Naive thymus-derived CD4-positive, alpha-beta T cell (primary cell): ENCODE data around the gene IL17A. TPM values are rescaled to one million over a fixed set of nuclear protein-coding genes. Genes with fewer than 3 reads are reported as not detected.

ENCODE experiments used
- ATAC-seq: fragments of 150-1000 bp; cut with Tn5 transposase; 2 replicates; pipeline ENCODE4 v1.10.0; 2021; ENCODE audit warnings: mild to moderate bottlenecking, moderate library complexity
- CTCF ChIA-PET: fragments of 350-600 bp; sonication (Branson Sonifier 250); formaldehyde crosslinking; loops from one replicate; lab custom pipeline; 2021; ENCODE audit warnings: antibody characterized with exemption; lab: Charles Lee
- POLR2A ChIA-PET: fragments of 350-600 bp; sonication (Branson Sonifier 250); formaldehyde crosslinking; loops from one replicate; lab custom pipeline; 2021; ENCODE audit warnings: antibody characterized with exemption, inconsistent platforms; lab: Charles Lee
- DNase-seq, 9 donors: peaks; one replicate each; pipeline versions ENCODE4 v3.0.0 to v3.0.0-alpha.2; 2020 to 2022; ENCODE audit warnings: mixed read lengths in 1 of 9
- H3K27ac ChIP-seq: one replicate; pipeline ENCODE4 v1.7.0; 2013; ENCODE audit warnings: mild to moderate bottlenecking, low read depth, low read length, moderate library complexity
- H3K27me3 ChIP-seq, 2 donors: one replicate each; pipeline ENCODE4 v1.7.0; 2013; ENCODE audit warnings: low read length in 2 of 2, mild to moderate bottlenecking in 2 of 2, moderate library complexity in 2 of 2; ENCODE audit not compliant: control insufficient read depth in 2 of 2, insufficient read depth in 2 of 2
- H3K36me3 ChIP-seq, 3 experiments: 1 replicate in 2 of 3; 2 replicates in 1 of 3; pipeline ENCODE4 v1.7.0; 2013; ENCODE audit warnings: low read length in 3 of 3, mild to moderate bottlenecking in 3 of 3, moderate library complexity in 1 of 3; ENCODE audit not compliant: insufficient read depth in 3 of 3, control insufficient read depth in 2 of 3
- H3K4me1 ChIP-seq, 2 donors: one replicate each; pipeline ENCODE4 v1.7.0; 2013; ENCODE audit warnings: low read length in 2 of 2, mild to moderate bottlenecking in 2 of 2, moderate library complexity in 1 of 2; ENCODE audit not compliant: control insufficient read depth in 2 of 2, insufficient read depth in 2 of 2
- H3K4me3 ChIP-seq: 2 replicates; pipeline ENCODE4 v1.7.0; 2013; ENCODE audit warnings: mild to moderate bottlenecking, low read length
- H3K9me3 ChIP-seq, 3 experiments: 1 replicate in 2 of 3; 2 replicates in 1 of 3; pipeline ENCODE4 v1.7.0; 2013; ENCODE audit warnings: low read length in 3 of 3; ENCODE audit not compliant: control insufficient read depth in 2 of 3
- H3K27ac Mint-ChIP-seq, 9 donors: one replicate each; pipeline ENCODE4 v1.8.0; 2020 to 2022; ENCODE audit warnings: mixed read lengths in 9 of 9, mild to moderate bottlenecking in 8 of 9, moderate library complexity in 5 of 9, inconsistent platforms in 2 of 9
- H3K27me3 Mint-ChIP-seq, 5 donors: one replicate each; pipeline ENCODE4 v1.8.0; 2021 to 2022; ENCODE audit warnings: mixed read lengths in 5 of 5, mild to moderate bottlenecking in 1 of 5
- H3K36me3 Mint-ChIP-seq, 5 donors: one replicate each; pipeline ENCODE4 v1.8.0; 2020 to 2022; ENCODE audit warnings: mixed read lengths in 5 of 5, mild to moderate bottlenecking in 3 of 5, inconsistent platforms in 1 of 5
- H3K4me1 Mint-ChIP-seq, 7 donors: one replicate each; pipeline ENCODE4 v1.8.0; 2020 to 2022; ENCODE audit warnings: mixed read lengths in 7 of 7, mild to moderate bottlenecking in 3 of 7, inconsistent platforms in 1 of 7
- H3K4me3 Mint-ChIP-seq, 10 donors: one replicate each; pipeline ENCODE4 v1.8.0; 2020 to 2022; ENCODE audit warnings: mild to moderate bottlenecking in 10 of 10, mixed read lengths in 10 of 10, moderate library complexity in 6 of 10, inconsistent platforms in 2 of 10
- H3K9me3 Mint-ChIP-seq, 11 donors: one replicate each; pipeline ENCODE4 v1.8.0; 2020 to 2022; ENCODE audit warnings: mixed read lengths in 11 of 11, mild to moderate bottlenecking in 4 of 11, inconsistent platforms in 1 of 11, moderate library complexity in 1 of 11
- intact Hi-C, 2 donors: fragments of 100-400 bp; cut with micrococcal nuclease; formaldehyde crosslinking; loops; one replicate each; pipeline ENCODE4 v1.15.1; 2023
- polyA plus RNA-seq, 2 donors: library from polyadenylated mRNA; unstranded; fragments of 300-500 nt; fragmentation: Illumina TruSeq; gene quantifications; one replicate each; pipeline ENCODE4 v1.2.3, GENCODE V29; 2021
- total RNA-seq, 6 experiments: library from RNA in 5 of 6; stranded (reverse) in 5 of 6; gene quantifications; 1 replicate in 5 of 6; 2 replicates in 1 of 6; pipeline ENCODE4 v1.2.3 and lab custom pipeline; 2021 to 2026

The IL17A gene
- total and polyA plus RNA-seq, 7 experiments from 2014 or later: not detected

GRCh38 chr6:52177961-52178360 lies 8.2 kb upstream of the IL17A start:
- no peaks in the 10 kb centered on the region for H3K36me3 ChIP-seq
- no peaks in the 10 kb centered on the region for H3K9me3 ChIP-seq
- Mint-ChIP-seq H3K4me3 (no peak overlapping the region), H3K36me3 (no peaks in the 10 kb centered on the region), H3K9me3 (peaks cover 0 to 2% (median 0%) of the 10 kb centered on the region in 11 donors), H3K27ac (no peak overlapping the region), H3K27me3 (peaks cover 0 to 54% (median 7%) of the 10 kb centered on the region in 5 donors), H3K4me1 (peaks cover 0 to 8% (median 0%) of the 10 kb centered on the region in 7 donors)
- no peak overlapping the region for H3K4me3 ChIP-seq
- intact Hi-C loops: no loop called here
- ChIA-PET POLR2A (no interaction called here), CTCF (no interaction called here)
- DNase-seq (no peak), ATAC-seq (no peak)
- H3K27me3 ChIP-seq: no peaks in the 10 kb centered on the region
- H3K4me1 ChIP-seq: peaks cover 0 to 12% of the 10 kb centered on the region in 2 donors
- no peak overlapping the region for H3K27ac ChIP-seq

GRCh38 chr6:52180787-52181558 lies 5.2 kb upstream of the IL17A start:
- H3K4me3 Mint-ChIP-seq: no peak overlapping the region
- H3K36me3 Mint-ChIP-seq: no peaks in the 10 kb centered on the region
- Histone ChIP-seq H3K36me3 (no peaks in the 10 kb centered on the region), H3K4me1 (peaks cover 0 to 12% of the 10 kb centered on the region in 2 donors), H3K27me3 (no peaks in the 10 kb centered on the region), H3K27ac (no peak overlapping the region), H3K4me3 (no peak overlapping the region), H3K9me3 (no peaks in the 10 kb centered on the region)
- peaks cover 6 to 66% (median 21%) of the 10 kb centered on the region in 5 donors for H3K27me3 Mint-ChIP-seq
- ChIA-PET POLR2A (no interaction called here), CTCF (no interaction called here)
- H3K9me3 Mint-ChIP-seq: peaks cover 0 to 2% (median 0%) of the 10 kb centered on the region in 11 donors
- intact Hi-C loops: no loop called here
- H3K27ac Mint-ChIP-seq: no peak overlapping the region
- ATAC-seq (no peak), DNase-seq (no peak)
- peaks cover 0 to 8% (median 0%) of the 10 kb centered on the region in 7 donors for H3K4me1 Mint-ChIP-seq

GRCh38 chr6:52183131-52183713 lies 3.0 kb upstream of the IL17A start:
- no peak for ATAC-seq
- intact Hi-C loops: no loop called here
- Mint-ChIP-seq H3K4me3 (no peak overlapping the region), H3K36me3 (no peaks in the 10 kb centered on the region), H3K9me3 (peaks cover 0 to 2% (median 0%) of the 10 kb centered on the region in 11 donors), H3K27me3 (peaks cover 17 to 66% (median 33%) of the 10 kb centered on the region in 5 donors), H3K27ac (no peak overlapping the region), H3K4me1 (peaks cover 0 to 5% (median 0%) of the 10 kb centered on the region in 7 donors)
- no peak for DNase-seq
- ChIA-PET POLR2A (no interaction called here), CTCF (no interaction called here)
- no peaks in the 10 kb centered on the region for H3K36me3 ChIP-seq
- no peaks in the 10 kb centered on the region for H3K27me3 ChIP-seq
- H3K4me1 ChIP-seq: peaks cover 0 to 9% of the 10 kb centered on the region in 2 donors
- H3K4me3 ChIP-seq: no peak overlapping the region
- no peaks in the 10 kb centered on the region for H3K9me3 ChIP-seq
- no peak overlapping the region for H3K27ac ChIP-seq

- Mint-ChIP-seq H3K4me1 (no peaks in the 10 kb centered on the region), H3K27ac (no peak overlapping the region), H3K4me3 (no peak overlapping the region), H3K36me3 (no peaks in the 10 kb centered on the region), H3K27me3 (peaks cover 17 to 55% (median 31%) of the 10 kb centered on the region in 5 donors), H3K9me3 (peaks cover 0 to 2% (median 0%) of the 10 kb centered on the region in 11 donors)
- Histone ChIP-seq H3K27me3 (no peaks in the 10 kb centered on the region), H3K36me3 (no peaks in the 10 kb centered on the region), H3K27ac (no peak overlapping the region), H3K9me3 (no peaks in the 10 kb centered on the region), H3K4me1 (no peaks in the 10 kb centered on the region), H3K4me3 (no peak overlapping the region)
- DNase-seq (no peak), ATAC-seq (no peak)
- intact Hi-C loops: no loop called here
- ChIA-PET POLR2A (no interaction called here), CTCF (no interaction called here)
Measured at GRCh38 chr6:52186480-52186879, 305 bp downstream of the IL17A start.

GRCh38 chr6:52187098-52187497 lies 923 bp downstream of the IL17A start:
- Mint-ChIP-seq H3K4me1 (no peaks in the 10 kb centered on the region), H3K36me3 (no peaks in the 10 kb centered on the region), H3K27ac (no peak overlapping the region), H3K4me3 (no peak overlapping the region), H3K9me3 (peaks cover 0 to 2% (median 0%) of the 10 kb centered on the region in 11 donors), H3K27me3 (peaks cover 17 to 56% (median 31%) of the 10 kb centered on the region in 5 donors)
- intact Hi-C loops: no loop called here
- Histone ChIP-seq H3K36me3 (no peaks in the 10 kb centered on the region), H3K27me3 (no peaks in the 10 kb centered on the region), H3K9me3 (no peaks in the 10 kb centered on the region), H3K4me3 (no peak overlapping the region), H3K27ac (no peak overlapping the region), H3K4me1 (no peaks in the 10 kb centered on the region)
- DNase-seq (no peak), ATAC-seq (no peak)
- POLR2A ChIA-PET: no interaction called here
- CTCF ChIA-PET: no interaction called here

GRCh38 chr6:52189974-52190373 lies 3.8 kb downstream of the IL17A start:
- H3K4me3 ChIP-seq: no peak overlapping the region

More at GRCh38 chr6:52189974-52190373, 3.8 kb downstream of the IL17A start:
- no peak for ATAC-seq
- Histone ChIP-seq H3K4me1 (no peaks in the 10 kb centered on the region), H3K27ac (no peak overlapping the region), H3K9me3 (no peaks in the 10 kb centered on the region), H3K36me3 (no peaks in the 10 kb centered on the region), H3K27me3 (no peaks in the 10 kb centered on the region)
- Mint-ChIP-seq H3K9me3 (peaks cover 0 to under 1% (median 0%) of the 10 kb centered on the region in 11 donors), H3K27ac (no peak overlapping the region), H3K27me3 (peaks cover 17 to 49% (median 28%) of the 10 kb centered on the region in 5 donors), H3K4me1 (no peaks in the 10 kb centered on the region), H3K4me3 (no peak overlapping the region), H3K36me3 (no peaks in the 10 kb centered on the region)
- POLR2A ChIA-PET: no interaction called here
- CTCF ChIA-PET: no interaction called here
- intact Hi-C loops: no loop called here
- no peak for DNase-seq
